ENCODE measurements around the gene PPIL4. TPM values are rescaled to one million over a fixed set of nuclear protein-coding genes. Genes with fewer than 3 reads are reported as not detected.
"Not testable (repeated sequence)": the region's sequence is repeated elsewhere in the genome, so short reads cannot be mapped to it uniquely, and the experiment has no call there.

PPIL4 gene
- total and polyA plus RNA-seq, 2 donors: 19.6 to 60.9 TPM

- Histone ChIP-seq H3K4me3 (ENCODE audit: low read depth, low read length) (no peak overlapping the region), H3K4me1 (ENCODE audit: insufficient read depth) (no peaks in the 10 kb centered on the region), H3K36me3 (ENCODE audit: insufficient read depth) (no peaks in the 10 kb centered on the region), H3K27ac (ENCODE audit: low read depth) (no peak overlapping the region)
- 90% methylated on average over 2 of the region's 2 CpGs for WGBS
- DNase-seq (ENCODE audit: extremely low spot score): no peak
Observed at GRCh38 chr6:149503276-149503675, 42.6 kb downstream of the PPIL4 start.

- 95% methylated on average over 3 of the region's 3 CpGs for WGBS
- no peaks in the 10 kb centered on the region for H3K4me1 ChIP-seq (ENCODE audit: insufficient read depth)
- no peaks in the 10 kb centered on the region for H3K36me3 ChIP-seq (ENCODE audit: insufficient read depth)
- no peak overlapping the region for H3K27ac ChIP-seq (ENCODE audit: low read depth)
- no peak overlapping the region for H3K4me3 ChIP-seq (ENCODE audit: low read depth, low read length)
- DNase-seq (ENCODE audit: extremely low spot score): no peak
Observed at GRCh38 chr6:149501768-149502167, 44.1 kb downstream of the PPIL4 start.

- 94% methylated on average over 1 of the region's 1 CpG for WGBS
- Histone ChIP-seq H3K4me3 (ENCODE audit: low read depth, low read length) (no peak overlapping the region), H3K4me1 (ENCODE audit: insufficient read depth) (no peaks in the 10 kb centered on the region), H3K36me3 (ENCODE audit: insufficient read depth) (no peaks in the 10 kb centered on the region), H3K27ac (ENCODE audit: low read depth) (no peak overlapping the region)
- DNase-seq (ENCODE audit: extremely low spot score): no peak
Observed at GRCh38 chr6:149501201-149501600, 44.6 kb downstream of the PPIL4 start.

GRCh38 chr6:149500096-149500495 is 45.7 kb downstream of the PPIL4 start:
- Histone ChIP-seq H3K36me3 (ENCODE audit: insufficient read depth) (no peaks in the 10 kb centered on the region), H3K4me3 (ENCODE audit: low read depth, low read length) (no peak overlapping the region), H3K27ac (ENCODE audit: low read depth) (no peak overlapping the region), H3K4me1 (ENCODE audit: insufficient read depth) (no peaks in the 10 kb centered on the region)
- DNase-seq (ENCODE audit: extremely low spot score): no peak
- 76% methylated on average over 1 of the region's 1 CpG for WGBS

- no peak for DNase-seq (ENCODE audit: extremely low spot score)
- Histone ChIP-seq H3K36me3 (ENCODE audit: insufficient read depth) (no peaks in the 10 kb centered on the region), H3K27ac (ENCODE audit: low read depth) (no peak overlapping the region), H3K4me1 (ENCODE audit: insufficient read depth) (no peaks in the 10 kb centered on the region), H3K4me3 (ENCODE audit: low read depth, low read length) (no peak overlapping the region)
- 65% methylated on average over 3 of the region's 3 CpGs for WGBS
Observed at GRCh38 chr6:149499066-149499465, 46.8 kb downstream of the PPIL4 start.

GRCh38 chr6:149497365-149497764 is 48.5 kb downstream of the PPIL4 start:
- Histone ChIP-seq H3K36me3 (ENCODE audit: insufficient read depth) (no peaks in the 10 kb centered on the region), H3K4me1 (ENCODE audit: insufficient read depth) (no peaks in the 10 kb centered on the region), H3K27ac (ENCODE audit: low read depth) (no peak overlapping the region), H3K4me3 (ENCODE audit: low read depth, low read length) (no peak overlapping the region)
- DNase-seq (ENCODE audit: extremely low spot score): no peak
- 97% methylated on average over 2 of the region's 2 CpGs for WGBS

GRCh38 chr6:149496597-149496996 is 49.2 kb downstream of the PPIL4 start:
- not testable (repeated sequence) for DNase-seq (ENCODE audit: extremely low spot score); H3K4me3 ChIP-seq (ENCODE audit: low read depth, low read length); H3K27ac ChIP-seq (ENCODE audit: low read depth); H3K4me1 ChIP-seq (ENCODE audit: insufficient read depth); H3K36me3 ChIP-seq (ENCODE audit: insufficient read depth)
- 90% methylated on average over 6 of the region's 6 CpGs for WGBS

GRCh38 chr6:149495349-149496016 is 50.4 kb downstream of the PPIL4 start:
- H3K36me3 ChIP-seq (ENCODE audit: insufficient read depth); H3K4me1 ChIP-seq (ENCODE audit: insufficient read depth); H3K4me3 ChIP-seq (ENCODE audit: low read depth, low read length); H3K27ac ChIP-seq (ENCODE audit: low read depth); DNase-seq (ENCODE audit: extremely low spot score): not testable (repeated sequence)
- 94% methylated on average over 11 of the region's 11 CpGs for WGBS

- not testable (repeated sequence) for H3K4me1 ChIP-seq (ENCODE audit: insufficient read depth); H3K36me3 ChIP-seq (ENCODE audit: insufficient read depth); H3K4me3 ChIP-seq (ENCODE audit: low read depth, low read length); DNase-seq (ENCODE audit: extremely low spot score); H3K27ac ChIP-seq (ENCODE audit: low read depth)
- 91% methylated on average over 4 of the region's 4 CpGs for WGBS
Observed at GRCh38 chr6:149494810-149495209, 51.0 kb downstream of the PPIL4 start.

GRCh38 chr6:149493761-149494320 is 52.0 kb downstream of the PPIL4 start:
- no peaks in the 10 kb centered on the region for H3K4me1 ChIP-seq (ENCODE audit: insufficient read depth)
- DNase-seq (ENCODE audit: extremely low spot score): no peak
- H3K4me3 ChIP-seq (ENCODE audit: low read depth, low read length): no peak overlapping the region
- no peak overlapping the region for H3K27ac ChIP-seq (ENCODE audit: low read depth)
- 91% methylated on average over 7 of the region's 7 CpGs for WGBS
- no peaks in the 10 kb centered on the region for H3K36me3 ChIP-seq (ENCODE audit: insufficient read depth)

- Histone ChIP-seq H3K4me1 (ENCODE audit: insufficient read depth) (no peaks in the 10 kb centered on the region), H3K4me3 (ENCODE audit: low read depth, low read length) (no peak overlapping the region), H3K27ac (ENCODE audit: low read depth) (no peak overlapping the region), H3K36me3 (ENCODE audit: insufficient read depth) (no peaks in the 10 kb centered on the region)
- 94% methylated on average over 4 of the region's 4 CpGs for WGBS
- no peak for DNase-seq (ENCODE audit: extremely low spot score)
Observed at GRCh38 chr6:149492798-149493343, 53.0 kb downstream of the PPIL4 start.

GRCh38 chr6:149489967-149490366 is 55.9 kb downstream of the PPIL4 start:
- Histone ChIP-seq H3K4me1 (ENCODE audit: insufficient read depth) (no peaks in the 10 kb centered on the region), H3K36me3 (ENCODE audit: insufficient read depth) (no peaks in the 10 kb centered on the region), H3K27ac (ENCODE audit: low read depth) (no peak overlapping the region), H3K4me3 (ENCODE audit: low read depth, low read length) (no peak overlapping the region)
- WGBS: 91% methylated on average over 4 of the region's 4 CpGs
- DNase-seq (ENCODE audit: extremely low spot score): no peak

- DNase-seq (ENCODE audit: extremely low spot score): no peak
- no peak overlapping the region for H3K27ac ChIP-seq (ENCODE audit: low read depth)
- H3K4me1 ChIP-seq (ENCODE audit: insufficient read depth): no peaks in the 10 kb centered on the region
- no peaks in the 10 kb centered on the region for H3K36me3 ChIP-seq (ENCODE audit: insufficient read depth)
- 74% methylated on average over 3 of the region's 3 CpGs for WGBS
- no peak overlapping the region for H3K4me3 ChIP-seq (ENCODE audit: low read depth, low read length)
Observed at GRCh38 chr6:149488815-149489214, 57.0 kb downstream of the PPIL4 start.

GRCh38 chr6:149487316-149487715 is 58.5 kb downstream of the PPIL4 start:
- Histone ChIP-seq H3K36me3 (ENCODE audit: insufficient read depth) (no peaks in the 10 kb centered on the region), H3K27ac (ENCODE audit: low read depth) (no peak overlapping the region), H3K4me1 (ENCODE audit: insufficient read depth) (no peaks in the 10 kb centered on the region), H3K4me3 (ENCODE audit: low read depth, low read length) (no peak overlapping the region)
- 93% methylated on average over 4 of the region's 4 CpGs for WGBS
- no peak for DNase-seq (ENCODE audit: extremely low spot score)
